Measurements from ENCODE around the gene GRB14.
"Not testable (repeated sequence)": the region's sequence is repeated elsewhere in the genome, so short reads cannot be mapped to it uniquely, and the experiment has no call there.

Gene GRB14

DNA sequence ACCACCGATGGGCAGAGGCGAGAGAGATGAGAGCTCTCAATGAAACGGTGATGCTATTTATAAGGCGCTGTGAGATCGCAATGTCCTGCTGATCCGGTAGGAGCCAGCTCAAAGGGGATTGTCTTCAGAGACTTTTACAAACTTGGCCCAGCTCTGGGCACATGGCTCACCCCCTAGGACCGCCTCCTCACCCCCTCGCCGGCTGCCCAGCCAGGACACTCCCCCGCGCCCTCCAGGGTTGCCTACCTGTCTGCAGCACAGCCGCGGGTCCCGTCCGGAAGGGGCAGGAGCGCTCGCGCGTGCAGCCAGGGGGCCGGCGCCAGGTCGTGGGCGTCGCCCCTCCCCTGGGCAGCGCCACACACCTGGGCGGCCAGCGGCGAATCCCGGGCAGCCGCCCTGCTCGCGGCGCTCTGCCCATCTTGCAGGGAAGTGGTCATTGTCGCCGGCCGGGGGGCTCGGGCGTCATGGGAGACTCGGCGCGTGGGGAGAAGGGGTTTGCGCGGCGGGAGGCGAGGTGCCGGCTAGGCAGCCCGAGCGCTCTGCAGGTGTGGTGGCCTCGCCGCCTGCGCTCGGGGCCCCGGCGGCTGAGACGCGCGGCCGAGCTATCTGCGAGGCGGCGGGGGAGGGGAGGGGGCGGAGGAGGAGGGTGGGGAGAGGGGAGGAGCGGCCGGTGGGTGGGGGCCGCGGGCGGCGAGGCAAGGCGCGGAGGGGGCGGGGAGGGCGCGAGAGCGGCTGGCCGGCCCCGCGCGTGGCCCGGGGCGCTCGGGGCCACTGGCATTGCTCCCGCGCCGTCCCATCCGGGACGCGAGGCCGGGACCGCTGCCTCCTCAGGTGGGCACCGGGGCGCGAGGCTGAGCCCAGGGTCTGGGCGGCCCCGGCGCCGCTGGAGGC is at the start of gene GRB14:
GRB14 (minus strand) TSS at position 610 of the 891 bp plus-strand sequence; CDS start at position 437, 173 bp downstream.
- no peak for DNase-seq

- no peak for DNase-seq
These were observed 48.0 kb upstream of the GRB14 start for GRCh38 chr2:164669291-164669690.

DNA sequence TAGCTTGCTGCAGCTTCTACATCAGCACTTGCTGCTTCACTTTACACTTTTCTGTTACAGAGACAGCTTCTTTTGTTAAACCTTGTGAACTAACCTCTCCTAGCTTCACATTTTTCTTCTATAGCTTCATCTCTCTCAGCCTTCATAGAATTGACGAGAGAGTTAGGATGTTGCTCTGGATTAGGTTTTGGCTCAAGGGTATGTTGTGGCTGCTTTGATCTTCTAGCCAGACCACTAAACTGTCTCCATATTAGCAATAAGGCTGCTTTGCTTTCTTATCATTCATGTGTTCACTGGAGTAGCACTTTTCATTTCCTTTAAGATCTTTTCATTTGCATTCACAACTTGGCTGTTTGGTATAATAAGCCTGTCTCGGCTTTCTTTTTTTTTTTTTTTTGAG is 46.3 kb upstream of the GRB14 start:
- DNase-seq = no peak

GRCh38 chr2:164664070-164664469 is 42.8 kb upstream of the GRB14 start:
- DNase-seq = no peak

GRCh38 chr2:164662868-164663631 is 41.8 kb upstream of the GRB14 start:
- DNase-seq = no peak

DNA sequence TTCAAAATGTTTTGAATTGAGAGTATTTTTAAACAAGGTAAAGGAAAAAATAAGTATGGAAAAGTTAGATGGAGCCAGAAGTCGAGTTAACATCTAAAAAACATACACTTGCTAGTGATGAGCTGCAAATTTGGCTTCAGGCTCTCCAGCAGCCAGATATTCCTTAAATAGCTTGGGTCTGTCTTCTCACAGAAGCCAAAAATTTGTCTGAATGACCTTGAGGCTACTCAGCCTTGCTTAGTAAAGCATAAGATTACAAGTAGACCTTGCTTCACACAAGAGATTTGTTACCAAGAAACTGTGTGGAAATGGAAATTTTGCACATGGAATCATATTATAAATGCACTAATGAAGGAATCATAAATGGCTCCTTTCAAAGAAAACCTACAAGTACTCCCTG is 40.8 kb upstream of the GRB14 start:
- no peak for DNase-seq

DNA sequence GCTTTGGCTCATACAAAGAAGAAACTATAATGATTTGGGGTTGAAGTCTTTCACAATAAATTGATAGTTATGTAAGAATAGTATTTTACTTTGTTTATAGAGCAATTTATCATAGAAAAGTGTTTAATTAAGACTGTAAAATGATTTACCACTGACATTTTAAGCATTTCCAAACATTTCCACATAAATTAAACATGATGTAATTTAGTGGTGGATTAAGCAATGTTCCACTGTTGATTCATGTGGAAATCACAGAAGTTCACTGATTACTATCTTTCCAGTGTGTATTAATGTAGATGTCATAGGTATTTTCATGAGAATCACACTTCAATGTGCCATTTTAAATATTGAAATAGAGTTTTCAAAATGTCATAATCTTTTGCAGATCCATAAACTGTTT is 40.1 kb upstream of the GRB14 start:
- no peak for DNase-seq

DNA sequence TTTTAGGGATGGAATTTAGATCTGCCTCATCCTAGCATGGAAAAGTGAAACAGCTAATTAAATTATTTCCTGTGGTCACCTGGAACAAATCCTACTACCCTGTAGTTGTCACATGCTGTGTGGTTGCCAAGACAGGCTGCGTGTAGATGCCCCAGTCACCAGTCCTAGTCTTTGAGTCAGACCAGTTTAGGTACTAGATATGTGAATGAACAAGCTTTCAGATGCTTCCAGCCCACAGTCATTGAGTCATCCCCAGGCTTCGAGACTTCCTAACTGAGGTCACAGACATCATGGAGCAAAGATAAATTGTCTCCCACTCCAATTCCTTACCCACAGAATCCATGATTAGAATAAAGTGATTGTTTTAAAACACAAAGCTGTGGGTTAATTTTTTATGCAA is 35.8 kb upstream of the GRB14 start:
- DNase-seq = no peak

DNA sequence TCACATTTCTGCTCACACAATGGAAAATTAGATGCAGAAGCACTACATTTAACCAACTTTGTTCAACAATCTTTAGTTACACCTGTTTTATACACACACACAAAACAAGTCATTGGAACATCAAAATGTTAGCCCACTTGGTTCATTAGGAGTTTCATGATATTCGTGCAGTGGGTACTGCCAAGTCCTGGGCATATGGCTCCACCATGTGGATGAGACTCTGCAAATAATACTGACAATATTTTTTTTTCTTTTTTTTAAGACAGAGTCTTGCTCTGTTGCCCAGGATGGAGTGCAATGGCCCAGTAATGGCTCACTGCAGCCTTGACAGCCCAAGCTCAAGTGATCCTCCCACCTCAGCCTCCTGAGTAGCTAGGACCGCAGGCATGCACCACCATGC is 34.5 kb upstream of the GRB14 start:
- DNase-seq = no peak

DNA sequence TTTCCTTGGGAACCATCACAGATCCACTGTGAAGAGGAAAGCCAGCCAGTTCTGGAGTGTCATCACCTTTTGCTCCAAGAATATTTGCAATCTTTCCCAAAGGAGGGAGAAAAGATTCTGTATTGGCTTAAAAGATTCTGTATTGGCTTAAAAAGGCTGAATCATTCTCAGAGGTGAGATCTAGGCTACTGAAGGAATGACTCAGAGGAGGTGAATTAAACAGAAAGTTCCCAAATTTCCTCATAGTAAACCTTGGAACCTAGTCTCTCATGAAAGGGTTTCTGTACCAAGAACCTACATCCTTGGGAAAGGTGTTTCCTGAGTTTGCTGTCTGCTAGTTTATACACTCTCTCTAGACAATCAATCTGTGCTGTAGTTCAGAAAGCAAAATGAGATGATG is 34.1 kb upstream of the GRB14 start:
- no peak for DNase-seq

DNA sequence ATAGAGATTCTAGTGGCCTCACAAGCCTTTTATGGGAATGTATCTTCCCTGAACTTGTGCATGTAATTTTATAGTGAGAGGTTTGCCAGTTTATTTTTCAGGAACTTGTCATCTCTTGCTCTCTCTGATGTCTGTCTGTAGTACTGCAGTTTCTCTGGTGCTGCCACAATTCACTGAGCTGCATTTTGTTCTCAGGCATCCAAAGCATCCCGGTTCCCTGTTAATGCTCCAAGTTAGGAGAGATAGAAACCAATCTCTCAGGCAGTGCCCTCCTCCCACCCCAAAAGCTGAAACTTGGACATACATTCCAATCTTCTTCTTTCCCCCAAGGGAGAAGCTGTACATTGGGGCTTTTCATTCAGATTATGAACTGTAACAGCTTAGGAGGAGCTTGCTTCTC is 30.1 kb upstream of the GRB14 start:
- DNase-seq = no peak

GRCh38 chr2:164644036-164644700 is 22.9 kb upstream of the GRB14 start:
- no peak for DNase-seq

DNA sequence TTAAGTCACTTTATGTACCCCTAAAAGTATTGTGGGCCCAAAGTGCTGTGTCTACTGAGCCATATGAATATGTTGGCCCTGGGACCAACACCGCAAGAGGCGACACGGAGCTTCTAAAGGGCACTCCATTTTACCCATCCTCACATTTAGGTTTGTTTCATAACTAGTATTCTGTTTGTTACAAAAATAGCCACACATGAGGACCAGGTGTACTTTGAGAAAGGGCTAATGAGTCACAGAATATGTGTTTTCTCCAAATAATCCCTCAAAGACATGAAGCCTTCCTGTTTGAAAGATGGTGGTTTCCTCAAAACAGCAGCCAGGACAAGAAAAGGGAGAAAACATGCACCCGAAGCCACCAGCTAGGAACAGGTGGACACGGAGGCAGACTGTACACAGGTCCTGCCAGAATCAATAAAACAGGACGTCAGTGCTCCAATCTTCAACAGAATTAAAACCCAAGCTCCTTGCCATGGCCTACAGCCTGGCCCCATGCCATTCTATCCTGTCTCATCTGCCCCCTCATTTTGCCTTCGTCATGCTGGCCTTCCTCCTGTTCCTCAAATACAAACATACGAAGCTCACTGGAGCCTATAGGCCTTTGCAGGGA is 21.8 kb upstream of the GRB14 start:
- DNase-seq = no peak

DNA sequence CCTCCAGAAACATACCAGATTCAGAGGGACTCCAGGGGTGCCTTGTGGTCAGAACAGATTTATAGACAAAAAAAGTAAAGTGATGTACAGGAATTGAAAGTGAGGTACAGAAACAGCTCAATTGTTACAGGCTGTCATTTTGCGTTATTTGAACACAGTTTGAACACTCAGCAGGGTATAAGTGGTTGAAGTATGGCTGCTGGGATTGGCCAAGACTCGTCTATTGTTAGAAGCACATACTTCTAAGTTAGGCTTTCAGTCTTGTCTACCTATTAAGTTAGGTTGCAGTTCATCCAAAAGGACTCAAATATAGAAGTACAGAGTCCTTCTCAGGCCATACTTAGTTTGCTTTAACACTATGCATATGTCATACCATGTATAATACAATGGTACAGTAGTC is 21.0 kb upstream of the GRB14 start:
- no peak for DNase-seq

- not testable (repeated sequence) for DNase-seq
These were observed 7.0 kb upstream of the GRB14 start for GRCh38 chr2:164628319-164628718.

- no peak for DNase-seq
These were observed 4.2 kb upstream of the GRB14 start for GRCh38 chr2:164625378-164625971.

- no peak for DNase-seq
These were observed 3.0 kb upstream of the GRB14 start for GRCh38 chr2:164624316-164624715.

GRCh38 chr2:164622338-164623106 is 1.2 kb upstream of the GRB14 start:
- no peak for DNase-seq

GRCh38 chr2:164621764-164622105 is 453 bp upstream of the GRB14 start:
- no peak for DNase-seq

DNA sequence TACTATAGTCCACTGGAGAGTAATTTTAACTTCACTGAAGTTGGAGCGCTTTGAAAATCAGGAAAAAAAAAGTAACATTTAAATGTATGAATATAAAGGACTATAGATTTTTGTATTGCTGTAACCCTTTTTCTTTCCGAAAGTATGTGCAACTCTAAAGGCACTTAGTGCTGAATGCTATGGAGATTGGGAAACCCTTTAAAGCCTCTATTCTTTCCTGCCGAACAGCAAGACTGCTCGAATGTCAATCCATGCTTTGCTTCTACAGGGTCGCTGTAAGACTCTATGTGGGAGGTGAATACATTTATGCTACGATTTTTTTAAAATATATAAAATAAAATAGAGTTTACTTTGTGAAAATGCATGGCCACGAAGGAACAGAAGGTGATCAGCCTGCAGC is 825 bp downstream of the GRB14 start:
- no peak for DNase-seq

- DNase-seq = no peak
These were observed 3.8 kb downstream of the GRB14 start for GRCh38 chr2:164617466-164617865.
